ENCODE data around the gene ATXN7. TPM values are rescaled to one million over a fixed set of nuclear protein-coding genes. Genes with fewer than 3 reads are reported as not detected.

Gene ATXN7
- total and polyA plus RNA-seq, 2 of the 13 experiments (the other 11 are each of a cell fraction or from before 2014, with no cell fraction given): 13.8 to 20.0 TPM

- TF ChIP-seq SNAPC4 (CRISPR knock-in tag; IDR thresholded peaks at IDR 0.05) (no peak), PAX8 (CRISPR knock-in tag; IDR thresholded peaks at IDR 0.05; ENCODE audit: borderline replicate concordance) (peak; percentile 55; the same call in 1 of the 2 replicates), NFRKB (IDR thresholded peaks at IDR 0.05) (no peak), ZNF788 (CRISPR knock-in tag; IDR thresholded peaks at IDR 0.05; ENCODE audit: borderline replicate concordance) (no peak), HOMEZ (CRISPR knock-in tag; IDR thresholded peaks at IDR 0.05; ENCODE audit: low read depth) (no peak), THYN1 (CRISPR knock-in tag; IDR thresholded peaks at IDR 0.05; ENCODE audit: borderline replicate concordance, low read depth) (no peak), ZNF878 (CRISPR knock-in tag; IDR thresholded peaks at IDR 0.05) (no peak), NAIF1 (CRISPR knock-in tag; IDR thresholded peaks at IDR 0.05; ENCODE audit: borderline replicate concordance) (no peak), ZNF503 (CRISPR knock-in tag; IDR thresholded peaks at IDR 0.05) (no peak), HNRNPL (IDR thresholded peaks at IDR 0.05; ENCODE audit: low read depth, low read length) (no peak), KAT7 (CRISPR knock-in tag; IDR thresholded peaks at IDR 0.05; ENCODE audit: borderline replicate concordance) (peak; percentile 86; the same call in 1 of the 2 replicates), REPIN1 (CRISPR knock-in tag; IDR thresholded peaks at IDR 0.05; ENCODE audit: borderline replicate concordance, low read depth) (no peak), ZSCAN31 (CRISPR knock-in tag; IDR thresholded peaks at IDR 0.05; ENCODE audit: low read depth) (no peak; the same call in 1 of the 2 replicates), ZNF20 (CRISPR knock-in tag; IDR thresholded peaks at IDR 0.05) (no peak), HES4 (CRISPR knock-in tag; IDR thresholded peaks at IDR 0.05; ENCODE audit: borderline replicate concordance) (no peak; the same call in 1 of the 2 replicates), ARID2 (CRISPR knock-in tag; IDR thresholded peaks at IDR 0.05; ENCODE audit: borderline replicate concordance) (no peak), TFE3 (CRISPR knock-in tag; IDR thresholded peaks at IDR 0.05) (no peak), ZNF670 (CRISPR knock-in tag; IDR thresholded peaks at IDR 0.05; ENCODE audit: borderline replicate concordance) (no peak), ZNF546 (CRISPR knock-in tag; conservative IDR thresholded peaks at IDR 0.05) (no peak)
Observed at GRCh38 chr3:63863150-63864007, at the start of gene ATXN7, which contains the start of gene THOC7 (continued).

All from HepG2 (cell line).